Testis (tissue), 3 donors: Measurements from ENCODE around the gene FLT4. TPM values are rescaled to one million over a fixed set of nuclear protein-coding genes. Genes with fewer than 3 reads are reported as not detected.

Source experiments
- DNase-seq: peaks from one replicate; pipeline ENCODE4 v3.0.0-alpha.2; 2019
- H3K27ac ChIP-seq, 2 donors: fragments of 200-600 bp; sonication (generic); one replicate each; pipeline ENCODE4 v1.5.1; 2019
- H3K27me3 ChIP-seq: fragments of 200-600 bp; sonication (generic); one replicate; pipeline ENCODE4 v1.5.1; 2019
- H3K36me3 ChIP-seq: fragments of 200-600 bp; sonication (generic); one replicate; pipeline ENCODE4 v1.5.1; 2017; ENCODE audit warnings: low read depth; ENCODE audit errors: missing control alignments
- H3K4me1 ChIP-seq: fragments of 200-600 bp; sonication (generic); one replicate; pipeline ENCODE4 v1.5.1; 2019
- H3K4me3 ChIP-seq, 2 donors: fragments of 200-600 bp; sonication (generic); one replicate each; pipeline ENCODE4 v1.5.1; 2017 to 2019
- H3K9me3 ChIP-seq: fragments of 200-600 bp; sonication (generic); one replicate; pipeline ENCODE4 v1.5.1; 2017
- POLR2A ChIP-seq: fragments of 450-650 bp; IDR thresholded peaks from one replicate; pipeline ENCODE4 v1.6.1; 2017; ENCODE audit warnings: antibody characterized with exemption, mild to moderate bottlenecking, moderate library complexity
- WGBS, 2 donors: methylation state at CpG; one replicate each; pipeline ENCODE4 v1.1.5; 2018; 5-methylcytosine and 5-hydroxymethylcytosine counted together
- intact Hi-C: fragments of 100-400 bp; cut with DNase I; formaldehyde crosslinking; loops from one replicate; pipeline ENCODE4 v1.15.1; 2023; ENCODE audit warnings: low total_unique reads
- polyA plus RNA-seq: library from polyadenylated mRNA; stranded (reverse); fragments of 350-450 nt; fragmentation: Illumina TruSeq; extraction: RNeasy Lipid Tissue Mini Kit (QIAGEN cat#74804); gene quantifications from one replicate; pipeline ENCODE4 v1.2.3, GENCODE V29; 2014; ENCODE audit warnings: low read depth, low replicate concordance; ENCODE audit not compliant: insufficient read depth
- total RNA-seq, 2 donors: library from RNA; depleted of rRNA; stranded (reverse); fragments of >200 nt; gene quantifications; one replicate each; pipeline ENCODE4 v1.2.3, GENCODE V29; 2016
- TF ChIP-seq, protein P1 (sequence below), 3 experiments: fragments of 450-650 bp in 2 of 3; fragments of 200-600 bp in 1 of 3; sonication (generic) in 1 of 3; IDR thresholded peaks; one replicate each; pipeline ENCODE4 v1.5.1; 2016 to 2019; ENCODE audit warnings: antibody characterized with exemption in 3 of 3, mild to moderate bottlenecking in 2 of 3, moderate library complexity in 1 of 3

FLT4 gene
- total and polyA plus RNA-seq, 3 donors from 2014 or later: 11.9 to 24.2 (median 23.5) TPM

DNA sequence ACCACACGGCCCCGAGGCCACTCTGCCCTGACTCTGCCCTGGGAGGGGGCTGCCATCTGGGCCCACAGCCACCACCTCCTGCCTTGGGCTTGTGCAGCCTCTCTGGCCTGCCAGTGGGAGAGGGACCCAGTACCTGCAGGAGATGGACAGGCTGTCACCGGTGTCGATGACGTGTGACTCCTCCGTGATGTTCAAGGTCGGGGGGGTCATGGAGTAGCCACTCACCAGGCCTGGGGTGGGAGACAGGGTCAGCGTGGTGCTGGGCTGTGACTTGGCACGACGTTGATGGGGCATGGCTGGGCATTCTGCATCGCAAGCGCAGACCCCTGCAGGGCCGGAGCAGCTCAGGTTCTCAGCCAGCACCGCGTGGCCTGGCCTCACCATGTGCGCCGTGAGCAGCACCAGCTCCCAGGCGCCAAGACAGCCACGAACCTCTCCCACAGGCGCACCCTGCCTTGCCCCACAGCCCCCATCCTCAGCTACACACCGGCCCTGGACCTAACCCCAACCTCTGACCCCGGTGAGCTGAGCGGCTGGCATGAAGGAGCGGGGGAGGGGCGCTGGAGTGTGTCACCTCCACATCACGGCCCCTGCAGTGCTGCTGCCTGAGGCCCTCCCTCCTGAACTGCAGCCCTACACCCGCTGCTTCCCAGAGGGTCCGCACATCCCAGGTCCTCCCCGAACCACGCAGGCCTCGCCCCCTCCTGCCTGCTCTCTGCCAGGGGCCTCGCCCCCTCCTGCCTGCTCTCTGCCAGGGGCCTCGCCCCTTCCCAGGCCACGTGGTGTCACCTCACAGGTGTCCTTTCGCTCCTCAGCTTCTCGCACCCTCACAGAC, 17.6 kb downstream of the FLT4 start:
- no peak for DNase-seq
- Histone ChIP-seq H3K4me3 (no peak overlapping the region), H3K27me3 (no peaks in the 10 kb centered on the region), H3K27ac (no peak overlapping the region), H3K36me3 (no peaks in the 10 kb centered on the region), H3K4me1 (no peaks in the 10 kb centered on the region), H3K9me3 (no peaks in the 10 kb centered on the region)
- TF ChIP-seq, protein P1, sequence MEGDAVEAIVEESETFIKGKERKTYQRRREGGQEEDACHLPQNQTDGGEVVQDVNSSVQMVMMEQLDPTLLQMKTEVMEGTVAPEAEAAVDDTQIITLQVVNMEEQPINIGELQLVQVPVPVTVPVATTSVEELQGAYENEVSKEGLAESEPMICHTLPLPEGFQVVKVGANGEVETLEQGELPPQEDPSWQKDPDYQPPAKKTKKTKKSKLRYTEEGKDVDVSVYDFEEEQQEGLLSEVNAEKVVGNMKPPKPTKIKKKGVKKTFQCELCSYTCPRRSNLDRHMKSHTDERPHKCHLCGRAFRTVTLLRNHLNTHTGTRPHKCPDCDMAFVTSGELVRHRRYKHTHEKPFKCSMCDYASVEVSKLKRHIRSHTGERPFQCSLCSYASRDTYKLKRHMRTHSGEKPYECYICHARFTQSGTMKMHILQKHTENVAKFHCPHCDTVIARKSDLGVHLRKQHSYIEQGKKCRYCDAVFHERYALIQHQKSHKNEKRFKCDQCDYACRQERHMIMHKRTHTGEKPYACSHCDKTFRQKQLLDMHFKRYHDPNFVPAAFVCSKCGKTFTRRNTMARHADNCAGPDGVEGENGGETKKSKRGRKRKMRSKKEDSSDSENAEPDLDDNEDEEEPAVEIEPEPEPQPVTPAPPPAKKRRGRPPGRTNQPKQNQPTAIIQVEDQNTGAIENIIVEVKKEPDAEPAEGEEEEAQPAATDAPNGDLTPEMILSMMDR (IDR thresholded peaks at IDR 0.05): no peak
- no peak for TF ChIP-seq POLR2A
- WGBS, 2 donors: 76% methylated on average over 18 to 26 of the region's 36 CpGs
- intact Hi-C loops: no loop called here

DNA sequence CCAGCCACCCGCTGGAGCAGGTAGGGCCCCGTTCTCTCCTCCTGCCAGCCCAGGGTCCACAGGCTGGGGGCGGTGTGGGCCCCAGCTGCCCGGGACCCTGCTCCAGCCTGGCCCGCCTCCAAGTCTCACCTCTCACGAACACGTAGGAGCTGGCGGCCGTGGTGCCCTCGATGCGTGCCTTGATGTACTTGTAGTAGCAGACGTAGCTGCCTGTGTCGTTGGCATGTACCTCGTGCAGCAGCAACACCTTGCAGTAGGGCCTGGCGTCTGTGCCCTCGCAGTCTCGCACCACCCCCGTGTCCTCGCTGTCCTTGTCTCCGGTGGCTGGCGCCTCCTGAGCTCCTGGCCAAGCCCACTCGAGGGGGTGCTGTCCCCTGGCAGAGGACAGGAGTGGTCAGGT, 19.0 kb downstream of the FLT4 start:
- Histone ChIP-seq H3K4me3 (no peak overlapping the region), H3K36me3 (no peaks in the 10 kb centered on the region), H3K4me1 (no peaks in the 10 kb centered on the region), H3K27ac (no peak overlapping the region), H3K27me3 (no peaks in the 10 kb centered on the region), H3K9me3 (no peaks in the 10 kb centered on the region)
- TF ChIP-seq, protein P1 (IDR thresholded peaks at IDR 0.05): no peak
- TF ChIP-seq POLR2A: no peak
- DNase-seq: no peak
- intact Hi-C loops: no loop called here
- WGBS, 2 donors: 91 to 92% methylated on average over 19 to 22 of the region's 22 CpGs

DNA sequence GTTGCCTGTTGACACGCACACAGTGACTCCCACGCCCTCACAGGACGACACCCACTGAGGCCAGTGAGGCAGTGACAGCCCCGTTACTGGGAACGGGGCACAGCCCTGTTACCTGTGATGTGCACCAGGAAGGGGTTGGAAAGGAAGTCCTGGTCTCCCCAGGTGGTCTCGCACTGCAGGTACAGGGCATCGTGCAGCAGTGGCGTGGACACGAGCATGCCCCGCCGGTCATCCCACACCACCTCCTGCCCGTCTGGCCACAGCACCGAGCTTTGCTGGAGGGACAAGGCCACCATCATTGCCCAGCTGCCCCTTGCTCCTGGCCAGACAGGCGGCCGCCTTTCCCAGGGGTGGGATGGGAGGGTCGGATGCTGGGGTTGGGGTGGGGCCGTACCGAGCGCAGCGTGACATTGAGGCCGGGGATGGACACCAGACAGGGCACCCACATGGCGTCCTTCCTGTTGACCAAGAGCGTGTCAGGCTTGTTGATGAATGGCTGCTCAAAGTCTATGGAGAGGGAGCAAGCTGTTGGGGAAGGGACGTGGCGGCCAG, 19.5 kb downstream of the FLT4 start:
- Histone ChIP-seq H3K27me3 (no peaks in the 10 kb centered on the region), H3K4me1 (no peaks in the 10 kb centered on the region), H3K4me3 (no peak overlapping the region), H3K27ac (no peak overlapping the region), H3K9me3 (no peaks in the 10 kb centered on the region), H3K36me3 (no peaks in the 10 kb centered on the region)
- 92 to 95% methylated on average over 18 to 25 of the region's 25 CpGs for WGBS, 2 donors
- intact Hi-C loops: no loop called here
- DNase-seq: no peak
- TF ChIP-seq, protein P1 (IDR thresholded peaks at IDR 0.05): no peak
- TF ChIP-seq POLR2A: no peak

DNA sequence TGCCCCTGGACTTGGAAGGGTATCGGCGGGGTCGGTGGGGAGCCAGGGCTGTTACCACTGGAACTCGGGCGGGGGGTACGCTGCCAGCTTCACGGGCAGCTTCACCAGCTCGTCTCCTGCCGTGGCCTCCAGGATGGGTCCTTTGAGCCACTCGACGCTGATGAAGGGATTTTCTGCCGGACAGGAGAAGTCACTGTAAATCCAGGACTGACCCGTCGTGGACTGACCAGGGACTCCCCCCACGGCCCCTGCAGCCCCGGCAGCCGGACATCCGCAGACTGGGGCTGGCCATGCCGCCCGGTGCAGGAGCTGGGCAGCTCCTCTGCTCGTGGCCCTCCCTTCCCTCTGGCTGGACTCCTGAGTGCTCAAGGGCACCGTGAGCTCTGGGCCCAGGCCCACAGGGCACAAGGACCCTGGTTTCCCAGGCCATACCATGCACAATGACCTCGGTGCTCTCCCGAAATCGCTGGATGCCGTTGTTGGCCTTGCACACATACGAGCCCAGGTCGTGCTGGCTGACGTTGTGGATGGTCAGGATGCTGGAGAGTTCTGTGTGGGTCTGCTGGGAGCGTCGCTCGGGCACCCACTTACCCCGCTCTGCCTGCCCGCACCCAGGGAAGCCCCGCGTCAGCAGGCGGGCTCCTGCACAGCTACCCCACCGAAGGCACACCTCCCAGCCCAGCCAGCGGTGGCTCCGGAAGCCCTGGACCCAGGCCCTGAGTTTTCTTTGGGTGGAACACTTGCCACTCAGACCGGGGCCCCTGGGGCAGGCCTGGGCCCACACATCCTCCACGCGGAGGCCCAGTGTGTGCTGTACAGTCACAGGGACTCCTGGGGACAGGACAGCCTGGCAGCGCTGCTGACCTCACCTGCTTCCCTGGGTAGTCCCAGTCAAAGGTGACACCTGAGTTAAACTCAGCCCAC, 20.3 kb downstream of the FLT4 start:
- H3K4me1 ChIP-seq: no peaks in the 10 kb centered on the region
- intact Hi-C loops: no loop called here
- TF ChIP-seq, protein P1 (IDR thresholded peaks at IDR 0.05): no peak
- no peak for TF ChIP-seq POLR2A
- 88 to 89% methylated on average over 9 to 44 of the region's 44 CpGs for WGBS, 2 donors
- H3K27ac ChIP-seq: no peak overlapping the region
- no peaks in the 10 kb centered on the region for H3K9me3 ChIP-seq
- no peaks in the 10 kb centered on the region for H3K27me3 ChIP-seq
- no peak overlapping the region for H3K4me3 ChIP-seq
- no peak for DNase-seq
- H3K36me3 ChIP-seq: no peaks in the 10 kb centered on the region
